NCI-H1436 treated with DMSO at 0.1 percent for 48 hours (cell line): ENCODE results near the gene PCNX2.
"Not testable (repeated sequence)": the region's sequence is repeated elsewhere in the genome, so short reads cannot be mapped to it uniquely, and the experiment has no call there.

Experiments
- DNase-seq: peaks from one replicate; lab custom pipeline; 2025; lab: John Stamatoyannopoulos, UW

The PCNX2 gene

GRCh38 chr1:233006541-233006973 lies 289.0 kb downstream of the PCNX2 start:
- DNase-seq, result no peak

GRCh38 chr1:233006108-233006507 lies 289.4 kb downstream of the PCNX2 start:
- DNase-seq, result no peak

GRCh38 chr1:233005703-233006102 lies 289.8 kb downstream of the PCNX2 start:
- DNase-seq, result no peak

- no peak for DNase-seq
Measured at GRCh38 chr1:233005156-233005555, 290.4 kb downstream of the PCNX2 start.

GRCh38 chr1:233004451-233004850 lies 291.1 kb downstream of the PCNX2 start:
- DNase-seq, result no peak

DNA sequence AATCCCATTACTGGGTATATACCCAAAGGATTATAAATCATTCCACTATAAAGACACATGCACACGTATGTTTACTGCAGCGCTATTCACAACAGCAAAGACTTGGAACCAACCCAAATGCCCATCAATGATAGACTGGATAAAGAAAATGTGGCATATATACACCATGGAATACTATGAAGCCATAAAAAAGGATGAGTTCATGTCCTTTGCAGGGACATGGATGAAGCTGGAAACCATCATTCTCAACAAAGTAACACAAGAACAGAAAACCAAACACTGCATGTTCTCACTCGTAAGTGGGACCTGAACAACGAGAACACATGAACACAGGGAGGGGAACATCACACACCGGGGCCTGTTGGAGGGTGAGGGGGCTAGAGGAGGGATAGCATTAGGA lies 291.9 kb downstream of the PCNX2 start:
- not testable (repeated sequence) for DNase-seq

GRCh38 chr1:232999956-233000625 lies 295.4 kb downstream of the PCNX2 start:
- no peak for DNase-seq

GRCh38 chr1:232998646-232999045 lies 296.9 kb downstream of the PCNX2 start:
- no peak for DNase-seq

- no peak for DNase-seq
Measured at GRCh38 chr1:232998138-232998537, 297.4 kb downstream of the PCNX2 start.

DNA sequence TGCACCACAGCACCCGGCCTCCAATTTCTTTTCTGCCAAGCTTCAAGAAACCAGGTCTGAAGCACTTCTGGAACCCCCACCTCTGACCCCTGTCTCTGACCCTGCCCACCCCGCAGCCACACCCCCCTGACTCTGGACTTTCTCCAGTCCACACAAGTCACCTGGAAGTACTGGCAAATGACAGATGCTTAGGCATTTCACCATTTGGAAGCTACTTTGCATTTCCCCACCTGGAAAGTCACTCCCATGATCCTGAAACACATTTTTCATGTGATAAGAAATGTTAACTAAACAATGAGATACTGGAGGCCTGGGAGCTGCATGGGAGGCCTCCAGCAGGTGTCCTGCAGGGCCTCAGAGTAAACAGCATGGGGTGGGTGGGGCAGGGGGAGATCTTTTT lies 299.4 kb downstream of the PCNX2 start:
- no peak for DNase-seq

GRCh38 chr1:232995189-232995588 lies 300.3 kb downstream of the PCNX2 start:
- DNase-seq, result no peak

DNA sequence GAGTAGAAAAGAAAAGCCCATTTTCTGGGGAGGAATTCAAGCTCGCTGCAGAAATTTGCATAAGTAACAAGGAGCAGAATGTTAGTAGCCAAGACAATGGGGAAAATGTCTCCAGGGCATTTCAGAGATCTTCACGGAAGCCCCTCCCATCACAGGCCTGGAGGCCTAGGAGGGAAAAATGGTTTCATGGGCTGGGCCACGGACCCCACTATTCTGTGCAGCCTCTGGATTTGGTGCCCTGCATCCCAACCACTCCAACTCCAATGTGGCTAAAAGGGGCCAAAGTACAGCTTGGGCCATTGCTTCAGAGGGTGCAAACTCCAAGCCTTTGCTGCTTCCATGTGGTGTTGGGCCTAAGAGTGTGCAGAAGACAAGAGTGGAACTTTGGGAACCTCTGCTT lies 302.0 kb downstream of the PCNX2 start:
- no peak for DNase-seq

DNA sequence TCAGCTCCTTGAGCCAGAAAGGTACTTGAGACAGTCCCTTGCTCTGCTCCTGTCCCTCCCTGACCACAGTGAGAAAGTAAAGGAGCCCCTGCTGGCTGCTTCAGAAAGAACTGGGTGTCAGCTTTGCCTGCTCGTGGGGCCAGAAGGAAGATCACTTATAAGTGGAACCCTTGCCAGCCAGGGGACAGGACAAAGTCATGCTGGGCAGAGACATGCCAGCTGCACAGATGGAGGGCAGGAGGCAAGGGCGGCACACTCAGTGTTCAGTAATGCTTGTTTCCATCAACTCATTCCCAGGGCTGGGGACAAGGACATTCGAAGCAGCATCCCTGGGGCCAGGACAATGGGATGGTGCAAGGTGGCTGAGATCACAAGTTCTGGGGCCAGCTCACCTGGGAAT lies 303.3 kb downstream of the PCNX2 start:
- DNase-seq, result no peak

- DNase-seq, result no peak
Measured at GRCh38 chr1:232991238-232991637, 304.3 kb downstream of the PCNX2 start.

GRCh38 chr1:232990176-232991128 lies 305.1 kb downstream of the PCNX2 start:
- DNase-seq, result no peak

DNA sequence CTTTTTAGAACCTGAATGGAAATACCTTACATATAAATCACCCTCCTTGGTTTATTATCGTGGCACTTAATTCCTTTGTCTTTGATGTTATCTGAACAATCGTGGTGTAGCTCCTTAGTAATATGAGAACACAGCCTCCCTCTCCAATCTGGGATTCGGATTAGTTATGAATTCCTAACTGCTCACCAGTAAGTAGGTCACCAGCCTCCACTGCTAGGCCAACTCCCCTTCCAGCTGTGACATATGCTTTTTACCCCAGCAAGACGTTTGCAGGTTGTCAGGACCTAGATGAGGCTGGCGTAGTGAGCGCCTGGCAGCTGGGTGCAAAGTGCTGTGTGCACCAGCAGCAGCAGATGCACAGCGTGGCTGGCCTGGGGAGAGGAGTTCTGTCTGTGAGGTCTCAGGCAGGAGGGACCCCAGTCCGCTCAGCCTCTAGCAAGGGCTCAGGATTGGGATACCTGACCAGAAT lies 306.9 kb downstream of the PCNX2 start:
- no peak for DNase-seq

- no peak for DNase-seq
Measured at GRCh38 chr1:232987774-232988140, 307.8 kb downstream of the PCNX2 start.

DNA sequence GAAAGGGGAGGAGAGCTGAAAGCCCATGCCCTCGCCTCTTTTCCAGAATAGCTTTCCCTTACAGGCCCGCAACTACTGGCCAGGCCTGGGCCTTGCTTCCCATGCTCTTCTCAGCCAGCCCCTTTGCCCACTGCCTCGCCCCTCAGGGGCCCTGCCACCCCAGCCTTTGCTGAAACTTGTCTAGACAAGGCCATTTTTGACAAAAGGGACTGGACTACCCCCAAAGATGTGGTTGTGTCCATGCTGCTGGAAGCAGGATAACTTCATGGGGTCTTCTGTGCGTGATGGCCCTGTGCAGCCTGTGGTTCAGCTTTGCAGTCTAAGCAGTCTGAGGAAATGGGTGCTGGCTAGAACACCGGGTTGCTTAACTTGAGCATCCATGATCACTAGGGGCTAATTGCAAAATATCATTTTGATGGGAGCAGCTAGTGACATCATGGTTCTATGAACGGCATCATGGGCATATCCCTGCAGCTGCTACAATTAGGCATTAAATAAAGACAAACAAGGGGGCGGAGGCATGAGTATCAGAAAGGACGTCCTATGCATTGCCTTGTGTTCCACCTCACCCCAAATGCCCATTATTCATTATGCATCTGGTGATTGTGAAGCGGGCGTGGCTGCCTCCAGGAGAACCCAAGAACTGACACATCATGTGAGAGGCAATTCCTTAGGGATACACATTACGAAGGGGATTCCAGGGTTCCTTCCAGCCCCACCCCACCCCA lies 308.3 kb downstream of the PCNX2 start:
- DNase-seq, result no peak

- no peak for DNase-seq
Measured at GRCh38 chr1:232986527-232986922, 309.0 kb downstream of the PCNX2 start.

- no peak for DNase-seq
Measured at GRCh38 chr1:232985882-232986526, 309.5 kb downstream of the PCNX2 start.

- no peak for DNase-seq
Measured at GRCh38 chr1:232984577-232985425, 310.7 kb downstream of the PCNX2 start.
